Stomach (tissue), 4 donors: Measurements from ENCODE around the gene HAGH.

Experiments used
- POLR2A ChIP-seq, 4 donors: fragments of 450-650 bp; IDR thresholded peaks; one replicate each; pipeline ENCODE4 v1.6.1; 2016; ENCODE audit warnings: antibody characterized with exemption in 4 of 4, control low read depth in 2 of 4, mild to moderate bottlenecking in 1 of 4, moderate library complexity in 1 of 4
- POLR2AphosphoS5 ChIP-seq, 3 donors: sonication (generic); formaldehyde crosslinking; IDR thresholded peaks; one replicate each; pipeline ENCODE4 v1.6.1; 2016; ENCODE audit warnings: antibody characterized with exemption in 3 of 3
- TF ChIP-seq, protein P1 (sequence below), 7 experiments: fragments of 450-650 bp in 4 of 7; fragments of 200-600 bp in 3 of 7; sonication (generic) in 3 of 7; IDR thresholded peaks; one replicate each; pipeline ENCODE4 v1.5.1; 2016 to 2019; ENCODE audit warnings: antibody characterized with exemption in 7 of 7, control low read depth in 2 of 7, mild to moderate bottlenecking in 1 of 7

DNA sequence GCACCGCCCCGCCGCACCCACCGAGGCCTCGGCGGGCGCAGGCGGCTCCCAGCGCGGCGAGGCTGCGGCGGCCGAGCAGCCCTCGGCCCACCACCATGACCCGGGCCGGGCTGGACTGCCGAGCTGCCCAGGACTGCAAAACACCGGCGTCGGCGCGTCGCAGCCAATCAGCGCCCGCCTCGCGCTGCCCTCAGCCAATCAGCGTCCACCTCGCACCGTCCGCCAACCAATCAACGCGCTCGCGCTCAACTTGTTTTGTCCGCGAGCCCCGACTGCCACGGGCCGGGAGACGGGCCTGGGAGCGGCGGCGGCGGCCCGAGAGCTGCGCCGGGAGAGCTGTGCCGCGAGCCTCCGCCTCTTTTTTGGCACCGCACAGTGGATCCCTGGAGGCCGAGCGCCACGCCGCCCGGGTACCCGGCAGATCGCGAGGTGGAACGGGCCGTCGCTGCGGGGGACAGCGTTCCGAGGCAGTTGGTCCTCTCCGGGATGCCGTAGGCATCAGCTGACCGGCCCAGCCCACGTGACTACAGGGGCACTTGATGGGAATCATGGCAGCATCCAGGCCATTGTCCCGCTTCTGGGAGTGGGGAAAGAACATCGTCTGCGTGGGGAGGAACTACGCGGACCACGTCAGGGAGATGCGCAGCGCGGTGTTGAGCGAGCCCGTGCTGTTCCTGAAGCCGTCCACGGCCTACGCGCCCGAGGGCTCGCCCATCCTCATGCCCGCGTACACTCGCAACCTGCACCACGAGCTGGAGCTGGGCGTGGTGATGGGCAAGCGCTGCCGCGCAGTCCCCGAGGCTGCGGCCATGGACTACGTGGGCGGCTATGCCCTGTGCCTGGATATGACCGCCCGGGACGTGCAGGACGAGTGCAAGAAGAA is at the start of gene HAGH, which contains the start of gene FAHD1:
- TF ChIP-seq, protein P1, sequence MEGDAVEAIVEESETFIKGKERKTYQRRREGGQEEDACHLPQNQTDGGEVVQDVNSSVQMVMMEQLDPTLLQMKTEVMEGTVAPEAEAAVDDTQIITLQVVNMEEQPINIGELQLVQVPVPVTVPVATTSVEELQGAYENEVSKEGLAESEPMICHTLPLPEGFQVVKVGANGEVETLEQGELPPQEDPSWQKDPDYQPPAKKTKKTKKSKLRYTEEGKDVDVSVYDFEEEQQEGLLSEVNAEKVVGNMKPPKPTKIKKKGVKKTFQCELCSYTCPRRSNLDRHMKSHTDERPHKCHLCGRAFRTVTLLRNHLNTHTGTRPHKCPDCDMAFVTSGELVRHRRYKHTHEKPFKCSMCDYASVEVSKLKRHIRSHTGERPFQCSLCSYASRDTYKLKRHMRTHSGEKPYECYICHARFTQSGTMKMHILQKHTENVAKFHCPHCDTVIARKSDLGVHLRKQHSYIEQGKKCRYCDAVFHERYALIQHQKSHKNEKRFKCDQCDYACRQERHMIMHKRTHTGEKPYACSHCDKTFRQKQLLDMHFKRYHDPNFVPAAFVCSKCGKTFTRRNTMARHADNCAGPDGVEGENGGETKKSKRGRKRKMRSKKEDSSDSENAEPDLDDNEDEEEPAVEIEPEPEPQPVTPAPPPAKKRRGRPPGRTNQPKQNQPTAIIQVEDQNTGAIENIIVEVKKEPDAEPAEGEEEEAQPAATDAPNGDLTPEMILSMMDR (IDR thresholded peaks at IDR 0.05): no peak
- TF ChIP-seq POLR2A (IDR thresholded peaks at IDR 0.05): no peak
- TF ChIP-seq POLR2AphosphoS5 (IDR thresholded peaks at IDR 0.05): peak; percentile 77 to 86 (median 84)
